Thyroid gland (tissue), 4 donors: ENCODE results near the gene TASOR2. TPM values are rescaled to one million over a fixed set of nuclear protein-coding genes. Genes with fewer than 3 reads are reported as not detected.

Source experiments
- DNase-seq, 2 donors: peaks; one replicate each; pipeline ENCODE4 v3.0.0-alpha.2; 2019
- H3K27ac ChIP-seq, 3 donors: fragments of 200-600 bp; sonication (generic); 1 replicate in 2 of 3; 2 replicates in 1 of 3; pipeline ENCODE4 v1.5.1; 2016 to 2019; ENCODE audit warnings: mild to moderate bottlenecking in 1 of 3, moderate library complexity in 1 of 3
- H3K27me3 ChIP-seq: fragments of 200-600 bp; sonication (generic); one replicate; pipeline ENCODE4 v1.5.1; 2019
- H3K36me3 ChIP-seq, 2 donors: fragments of 200-600 bp; sonication (generic); one replicate each; pipeline ENCODE4 v1.5.1; 2016 to 2019
- H3K4me1 ChIP-seq, 2 donors: fragments of 200-600 bp; sonication (generic); one replicate each; pipeline ENCODE4 v1.5.1; 2017 to 2019
- H3K4me3 ChIP-seq, 3 donors: fragments of 200-600 bp; sonication (generic); replicated peaks in 1 of 3; 1 replicate in 2 of 3; 2 replicates in 1 of 3; pipeline ENCODE4 v1.5.1; 2016; ENCODE audit warnings: mild to moderate bottlenecking in 1 of 3
- H3K9me3 ChIP-seq: fragments of 200-600 bp; sonication (generic); one replicate; pipeline ENCODE4 v1.5.1; 2017
- POLR2A ChIP-seq, 2 donors: fragments of 450-650 bp; IDR thresholded peaks; one replicate each; pipeline ENCODE4 v1.6.1; 2017; ENCODE audit warnings: antibody characterized with exemption in 2 of 2, mild to moderate bottlenecking in 2 of 2, moderate library complexity in 1 of 2
- WGBS, 2 donors: methylation state at CpG; one replicate each; pipeline ENCODE4 v1.1.5; 2017; 5-methylcytosine and 5-hydroxymethylcytosine counted together
- intact Hi-C: fragments of 100-400 bp; cut with DNase I; formaldehyde crosslinking; loops from one replicate; pipeline ENCODE4 v1.15.1; 2023
- total RNA-seq, 4 donors: library from RNA; depleted of rRNA; stranded (reverse); fragments of >200 nt; gene quantifications; one replicate each; pipeline ENCODE4 v1.2.3, GENCODE V29; 2016
- TF ChIP-seq, protein P1 (sequence below), 6 experiments: fragments of 200-600 bp in 3 of 6; fragments of 450-650 bp in 3 of 6; sonication (generic) in 3 of 6; IDR thresholded peaks; one replicate each; pipeline ENCODE4 v1.5.1; 2016 to 2019; ENCODE audit warnings: antibody characterized with exemption in 6 of 6, mild to moderate bottlenecking in 2 of 6, inconsistent platforms in 1 of 6, moderate library complexity in 1 of 6

TASOR2 gene
- total RNA-seq, 4 donors from 2014 or later: 73.2 to 132 (median 96.3) TPM

GRCh38 chr10:5709865-5710264 lies 25.2 kb downstream of the TASOR2 start:
- 36 to 40% methylated on average over 2 of the region's 2 CpGs for WGBS, 2 donors
- TF ChIP-seq, protein P1, sequence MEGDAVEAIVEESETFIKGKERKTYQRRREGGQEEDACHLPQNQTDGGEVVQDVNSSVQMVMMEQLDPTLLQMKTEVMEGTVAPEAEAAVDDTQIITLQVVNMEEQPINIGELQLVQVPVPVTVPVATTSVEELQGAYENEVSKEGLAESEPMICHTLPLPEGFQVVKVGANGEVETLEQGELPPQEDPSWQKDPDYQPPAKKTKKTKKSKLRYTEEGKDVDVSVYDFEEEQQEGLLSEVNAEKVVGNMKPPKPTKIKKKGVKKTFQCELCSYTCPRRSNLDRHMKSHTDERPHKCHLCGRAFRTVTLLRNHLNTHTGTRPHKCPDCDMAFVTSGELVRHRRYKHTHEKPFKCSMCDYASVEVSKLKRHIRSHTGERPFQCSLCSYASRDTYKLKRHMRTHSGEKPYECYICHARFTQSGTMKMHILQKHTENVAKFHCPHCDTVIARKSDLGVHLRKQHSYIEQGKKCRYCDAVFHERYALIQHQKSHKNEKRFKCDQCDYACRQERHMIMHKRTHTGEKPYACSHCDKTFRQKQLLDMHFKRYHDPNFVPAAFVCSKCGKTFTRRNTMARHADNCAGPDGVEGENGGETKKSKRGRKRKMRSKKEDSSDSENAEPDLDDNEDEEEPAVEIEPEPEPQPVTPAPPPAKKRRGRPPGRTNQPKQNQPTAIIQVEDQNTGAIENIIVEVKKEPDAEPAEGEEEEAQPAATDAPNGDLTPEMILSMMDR (IDR thresholded peaks at IDR 0.05): no peak
- peak in 1 of 2 donors; percentile 43 for TF ChIP-seq POLR2A (IDR thresholded peaks at IDR 0.05)

DNA sequence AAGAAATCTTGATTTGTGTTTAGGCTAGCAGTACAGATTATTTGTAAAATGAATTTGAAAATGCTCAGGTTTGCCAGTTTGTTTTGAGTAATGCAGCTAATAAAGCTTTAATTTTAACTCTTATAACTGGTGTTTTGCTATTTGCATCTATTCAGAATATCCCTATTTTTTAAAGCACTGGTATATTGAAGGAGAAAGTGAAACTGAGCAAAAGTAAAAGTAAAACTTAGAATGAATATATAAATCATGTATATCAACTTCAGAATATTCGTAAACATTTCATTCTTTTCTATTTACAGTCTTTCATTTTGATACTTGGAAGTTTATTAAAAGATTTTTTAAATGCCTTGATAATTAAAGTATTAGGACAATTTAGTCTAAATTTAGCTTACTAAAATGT lies 26.2 kb downstream of the TASOR2 start:
- Histone ChIP-seq H3K4me3 (no peak overlapping the region), H3K27me3 (no peaks in the 10 kb centered on the region), H3K4me1 (peaks cover 19 to 32% of the 10 kb centered on the region in 2 donors), H3K27ac (peak overlapping the region; percentile 55 to 77 (median 58)), H3K36me3 (no peaks in the 10 kb centered on the region), H3K9me3 (no peaks in the 10 kb centered on the region)
- WGBS, 2 donors: 71 to 73% methylated on average over 1 of the region's 1 CpG
- intact Hi-C loops: no loop called here
- TF ChIP-seq, protein P1 (IDR thresholded peaks at IDR 0.05): no peak
- TF ChIP-seq POLR2A (IDR thresholded peaks at IDR 0.05): no peak
- DNase-seq: no peak

More at GRCh38 chr10:5709865-5710264, 25.2 kb downstream of the TASOR2 start:
- no peaks in the 10 kb centered on the region for H3K9me3 ChIP-seq
- H3K4me3 ChIP-seq: no peak overlapping the region
- peak overlapping the region; percentile 55 to 77 (median 58) for H3K27ac ChIP-seq
- DNase-seq: no peak
- peaks cover 20 to 32% of the 10 kb centered on the region in 2 donors for H3K4me1 ChIP-seq
- intact Hi-C loops: no loop called here
- no peaks in the 10 kb centered on the region for H3K27me3 ChIP-seq
- no peaks in the 10 kb centered on the region for H3K36me3 ChIP-seq

DNA sequence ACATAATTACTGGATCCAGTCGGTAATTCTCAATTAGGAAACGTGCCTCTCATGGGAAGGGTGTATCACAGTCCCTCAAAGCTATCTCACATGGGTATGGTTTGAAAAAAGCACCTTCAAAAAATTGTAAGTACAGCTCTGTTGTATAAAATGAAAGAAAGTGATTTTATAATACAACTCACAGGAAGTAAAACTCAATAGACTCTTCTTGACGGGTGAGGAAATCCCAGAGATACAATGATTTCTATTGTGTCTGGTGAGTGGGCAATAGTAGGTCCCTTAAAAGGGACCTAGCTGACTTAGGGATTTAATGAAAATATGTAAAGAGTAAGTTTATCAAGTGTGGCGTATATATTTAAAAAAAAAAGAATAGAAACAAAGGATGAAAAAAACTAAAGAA lies 27.0 kb downstream of the TASOR2 start:
- no peaks in the 10 kb centered on the region for H3K9me3 ChIP-seq
- peak overlapping the region in 1 of 3 donors; percentile 12 for H3K4me3 ChIP-seq
- peaks cover 19 to 32% of the 10 kb centered on the region in 2 donors for H3K4me1 ChIP-seq
- no peaks in the 10 kb centered on the region for H3K36me3 ChIP-seq
- no peaks in the 10 kb centered on the region for H3K27me3 ChIP-seq
- peak overlapping the region; percentile 44 to 58 (median 55) for H3K27ac ChIP-seq
- no peak for DNase-seq
- TF ChIP-seq, protein P1 (IDR thresholded peaks at IDR 0.05): no peak
- TF ChIP-seq POLR2A (IDR thresholded peaks at IDR 0.05): no peak
- intact Hi-C loops: no loop called here
- 34 to 36% methylated on average over 4 of the region's 4 CpGs for WGBS, 2 donors

DNA sequence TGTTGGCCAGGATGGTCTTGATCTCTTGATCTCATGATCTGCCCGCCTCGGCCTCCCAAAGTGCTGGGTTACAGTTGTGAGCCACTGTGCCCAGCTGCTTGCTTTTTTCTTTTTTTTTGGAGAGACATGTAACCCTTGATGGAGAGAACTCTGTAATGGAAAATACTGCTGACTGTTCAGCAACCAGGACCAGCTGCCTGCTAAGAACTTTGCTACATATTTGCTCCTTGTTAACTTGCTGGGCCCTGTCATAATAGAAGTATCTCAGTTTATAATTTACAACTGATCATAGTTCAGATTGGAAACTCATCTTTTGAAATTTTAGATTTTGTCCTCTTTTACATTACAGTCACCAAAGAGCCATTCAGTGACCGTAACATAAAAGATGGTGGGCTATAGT lies 34.9 kb downstream of the TASOR2 start:
- intact Hi-C loops: no loop called here
- Histone ChIP-seq H3K4me1 (peaks cover 0 to 9% of the 10 kb centered on the region in 2 donors), H3K4me3 (no peak overlapping the region), H3K27ac (no peak overlapping the region), H3K27me3 (no peaks in the 10 kb centered on the region), H3K9me3 (no peaks in the 10 kb centered on the region), H3K36me3 (no peaks in the 10 kb centered on the region)
- WGBS, 2 donors: 97% methylated on average over 3 of the region's 3 CpGs
- DNase-seq: no peak
- TF ChIP-seq, protein P1 (IDR thresholded peaks at IDR 0.05): no peak
- TF ChIP-seq POLR2A (IDR thresholded peaks at IDR 0.05): no peak

DNA sequence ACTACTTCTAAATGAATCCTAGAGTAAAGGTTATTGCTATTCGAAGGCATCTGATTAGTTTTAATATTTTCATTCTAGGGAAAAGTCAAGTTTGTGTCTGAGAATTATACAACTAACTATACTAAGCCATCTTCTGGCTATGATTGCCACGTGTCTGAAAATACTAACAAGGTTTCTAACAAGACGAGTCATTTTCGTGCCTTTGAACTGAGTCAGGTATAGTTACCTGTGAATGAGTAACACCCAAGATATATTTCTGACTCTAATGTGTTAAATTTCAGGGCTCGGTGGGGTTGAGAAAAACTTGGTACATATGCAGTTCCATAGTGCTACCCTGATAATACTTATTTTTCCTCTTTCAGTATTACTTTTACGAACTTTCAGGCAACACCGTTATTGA lies 35.5 kb downstream of the TASOR2 start:
- TF ChIP-seq, protein P1 (IDR thresholded peaks at IDR 0.05): no peak
- TF ChIP-seq POLR2A (IDR thresholded peaks at IDR 0.05): no peak
- peaks cover 0 to 9% of the 10 kb centered on the region in 2 donors for H3K4me1 ChIP-seq
- WGBS, 2 donors: 95 to 97% methylated on average over 7 of the region's 7 CpGs
- intact Hi-C loops: no loop called here
- DNase-seq: no peak
- H3K27ac ChIP-seq: no peak overlapping the region
- H3K27me3 ChIP-seq: no peaks in the 10 kb centered on the region
- H3K36me3 ChIP-seq: no peaks in the 10 kb centered on the region
- H3K4me3 ChIP-seq: no peak overlapping the region
- H3K9me3 ChIP-seq: no peaks in the 10 kb centered on the region
